ENCODE data around the gene TPCN2. TPM values are rescaled to one million over a fixed set of nuclear protein-coding genes. Genes with fewer than 3 reads are reported as not detected.

TPCN2 gene
- total and polyA plus RNA-seq, 2 of the 8 experiments (the other 6 are each of a cell fraction or from before 2014, with no cell fraction given), result 9.7 to 18.6 TPM

- H3K27me3 ChIP-seq (replicated peaks in 1 of 4; ENCODE audit: control insufficient read depth in 3 of 4, extremely low read depth in 1 of 4, insufficient read depth in 3 of 4, low read length in 3 of 4), result no peaks in the 10 kb centered on the region
- no peaks in the 10 kb centered on the region for H3K79me1 ChIP-seq (ENCODE audit: low read depth, low read length)
- no peaks in the 10 kb centered on the region for H3K79me2 ChIP-seq (ENCODE audit: control insufficient read depth in 1 of 2, insufficient read depth in 2 of 2, low read length in 2 of 2)
- H2AFZ ChIP-seq (ENCODE audit: low read length), result no peak overlapping the region
- DNase-seq (ENCODE audit: low read depth in 1 of 2, low spot score in 2 of 2) (no peak), FAIRE-seq (no peak)
- CTCF ChIA-PET (ENCODE audit: partially characterized antibody), result interaction anchor here (0.9 to 1.5 kb wide), 2 partner anchors 9 to 376 kb away, joined by 3 to 9 read pairs; no protein-coding TSS in a partner anchor
- H2BK20ac ChIP-seq (ENCODE audit: low read length), result no peak overlapping the region
- POLR2A ChIA-PET (ENCODE audit: partially characterized antibody), result no interaction called here
- H3K23ac ChIP-seq (ENCODE audit: insufficient read length), result no peak overlapping the region
- H3K4me2 ChIP-seq (ENCODE audit: insufficient read depth in 1 of 2, low read depth in 2 of 2, low read length in 2 of 2), result no peak overlapping the region
- peaks cover 0 to 4% of the 10 kb centered on the region in 2 experiments; a peak in 1 of 4 replicates for H3K9me3 ChIP-seq (ENCODE audit: insufficient read depth in 2 of 2, low read depth in 1 of 2, low read length in 1 of 2)
- no peak overlapping the region for H4K8ac ChIP-seq (ENCODE audit: extremely low read depth, insufficient read depth, low read length)
- no peak overlapping the region for H3K18ac ChIP-seq (ENCODE audit: extremely low read depth, low read length)
- H4K91ac ChIP-seq (replicated peaks; ENCODE audit: insufficient read length, low read length), result no peak overlapping the region
- H2BK12ac ChIP-seq (ENCODE audit: low read depth, low read length), result no peak overlapping the region
- no peak overlapping the region for H2BK5ac ChIP-seq (ENCODE audit: low read depth, low read length)
- H3K27ac ChIP-seq (ENCODE audit: low read depth, low read length), result no peak overlapping the region
- H2AK5ac ChIP-seq (ENCODE audit: low read depth, low read length), result no peak overlapping the region
- H3K4me1 ChIP-seq (replicated peaks in 1 of 4; ENCODE audit: control insufficient read depth in 3 of 4, insufficient read depth in 4 of 4, low read length in 3 of 4), result no peaks in the 10 kb centered on the region
- H3K4ac ChIP-seq (replicated peaks; ENCODE audit: insufficient read length, low read depth, low read length), result no peak overlapping the region
- no peak overlapping the region for H3K4me3 ChIP-seq (ENCODE audit: extremely low read depth in 1 of 4, insufficient read depth in 2 of 4, low read depth in 3 of 4, low read length in 4 of 4)
- H4K5ac ChIP-seq (ENCODE audit: insufficient read length, low read depth, low read length), result no peak overlapping the region
- no peaks in the 10 kb centered on the region for H3K23me2 ChIP-seq (ENCODE audit: low read depth, low read length)
- H3K9ac ChIP-seq (replicated peaks in 1 of 4; ENCODE audit: extremely low read depth in 1 of 4, low read depth in 3 of 4, low read length in 3 of 4), result no peak overlapping the region
- H3K14ac ChIP-seq (ENCODE audit: insufficient read length), result no peak overlapping the region
- 96% methylated on average over 5 of the region's 5 CpGs; no CpG with 5 or more reads in 1 of the 2 experiments for WGBS, 2 experiments (ENCODE audit: extremely low coverage in 1 of 2, insufficient coverage in 1 of 2, insufficient read length in 1 of 2, insufficient replicate concordance in 2 of 2, low coverage in 1 of 2, low lambda C conversion rate in 2 of 2, missing lambda C conversion rate in 1 of 2)
- H3K36me3 ChIP-seq (ENCODE audit: control insufficient read depth in 2 of 4, insufficient read depth in 4 of 4, low read length in 3 of 4), result no peaks in the 10 kb centered on the region
- no peaks in the 10 kb centered on the region for H4K20me1 ChIP-seq (replicated peaks in 1 of 2; ENCODE audit: control insufficient read depth in 1 of 2, insufficient read depth in 2 of 2, low read length in 2 of 2)
- no peak overlapping the region for H2BK120ac ChIP-seq (replicated peaks; ENCODE audit: low read depth, low read length)
- H3K56ac ChIP-seq (replicated peaks; ENCODE audit: insufficient read length, low read depth, low read length), result no peak overlapping the region
- no peak overlapping the region for H2BK15ac ChIP-seq (ENCODE audit: low read length)
- TF ChIP-seq JUND (IDR thresholded peaks at IDR 0.05; ENCODE audit: low read length) (no peak), HDAC6 (IDR thresholded peaks at IDR 0.05; ENCODE audit: low read depth, low read length) (no peak)
Measured at GRCh38 chr11:69140635-69141034, 91.9 kb downstream of the TPCN2 start.
